ENCODE results near the gene COL27A1.

- no peak for TF ChIP-seq TAF1 (IDR thresholded peaks at IDR 0.05; ENCODE audit: borderline replicate concordance, low read depth, low read length)
- no peak for TF ChIP-seq POLR2A (IDR thresholded peaks at IDR 0.05; ENCODE audit: low read depth, low read length)
- no peak for TF ChIP-seq POLR2AphosphoS5 (IDR thresholded peaks at IDR 0.05; ENCODE audit: low read depth, low read length)
These were observed 31.4 kb downstream of the COL27A1 start for GRCh38 chr9:114186605-114187289.

Measured in GM12892 (cell line).